Nephron (organoid): ENCODE results near the gene OR7G1.

Source experiments
- H3K27ac Mint-ChIP-seq, 3 experiments: 2 replicates each; pipeline ENCODE4 v1.8.0; 2020; ENCODE audit warnings: mixed read lengths in 3 of 3, mild to moderate bottlenecking in 2 of 3, moderate library complexity in 1 of 3
- H3K27me3 Mint-ChIP-seq: 2 replicates; pipeline ENCODE4 v1.8.0; 2021; ENCODE audit warnings: low read depth, mild to moderate bottlenecking, moderate library complexity, mixed read lengths
- H3K36me3 Mint-ChIP-seq: 2 replicates; pipeline ENCODE4 v1.8.0; 2020; ENCODE audit warnings: low read depth, mixed read lengths
- H3K4me1 Mint-ChIP-seq: 2 replicates; pipeline ENCODE4 v1.8.0; 2020; ENCODE audit warnings: mixed read lengths
- H3K4me3 Mint-ChIP-seq, 3 experiments: 2 replicates each; pipeline ENCODE4 v1.8.0; 2020; ENCODE audit warnings: mild to moderate bottlenecking in 3 of 3, mixed read lengths in 3 of 3, moderate library complexity in 2 of 3
- H3K9me3 Mint-ChIP-seq: 2 replicates; pipeline ENCODE4 v1.8.0; 2020; ENCODE audit warnings: mixed read lengths
- TF ChIP-seq, protein P1 (sequence below), 3 experiments: fragments of 200-600 bp; sonication (generic); IDR thresholded peaks; one replicate each; pipeline ENCODE4 v1.5.0; 2021; ENCODE audit warnings: antibody characterized with exemption in 3 of 3; ENCODE audit not compliant: unreplicated experiment in 3 of 3

OR7G1 gene

DNA sequence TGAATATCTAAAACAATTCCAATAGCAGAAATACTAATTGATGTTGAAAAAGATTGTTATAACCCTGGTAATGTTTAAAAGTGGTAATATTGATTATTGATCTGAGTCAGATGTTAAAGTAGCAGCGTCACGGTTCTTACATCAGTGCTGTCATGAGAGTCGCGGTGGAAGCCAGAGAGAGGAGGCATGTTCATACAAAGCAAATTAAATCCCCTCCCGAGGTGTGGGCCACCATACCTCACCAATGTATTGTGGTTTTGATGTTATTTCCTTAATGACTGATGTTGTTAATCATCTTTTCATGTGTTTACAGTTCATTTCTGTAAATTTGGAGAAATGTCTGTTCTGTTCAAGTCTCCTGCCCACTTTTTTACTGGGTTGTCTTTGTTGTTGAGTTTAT, 35.8 kb upstream of the OR7G1 start:
- Mint-ChIP-seq H3K27me3 (no peaks in the 10 kb centered on the region), H3K27ac (no peak overlapping the region), H3K4me3 (no peak overlapping the region), H3K9me3 (peaks cover 91% of the 10 kb centered on the region), H3K36me3 (peaks cover 100% of the 10 kb centered on the region), H3K4me1 (no peaks in the 10 kb centered on the region)
- TF ChIP-seq, protein P1, sequence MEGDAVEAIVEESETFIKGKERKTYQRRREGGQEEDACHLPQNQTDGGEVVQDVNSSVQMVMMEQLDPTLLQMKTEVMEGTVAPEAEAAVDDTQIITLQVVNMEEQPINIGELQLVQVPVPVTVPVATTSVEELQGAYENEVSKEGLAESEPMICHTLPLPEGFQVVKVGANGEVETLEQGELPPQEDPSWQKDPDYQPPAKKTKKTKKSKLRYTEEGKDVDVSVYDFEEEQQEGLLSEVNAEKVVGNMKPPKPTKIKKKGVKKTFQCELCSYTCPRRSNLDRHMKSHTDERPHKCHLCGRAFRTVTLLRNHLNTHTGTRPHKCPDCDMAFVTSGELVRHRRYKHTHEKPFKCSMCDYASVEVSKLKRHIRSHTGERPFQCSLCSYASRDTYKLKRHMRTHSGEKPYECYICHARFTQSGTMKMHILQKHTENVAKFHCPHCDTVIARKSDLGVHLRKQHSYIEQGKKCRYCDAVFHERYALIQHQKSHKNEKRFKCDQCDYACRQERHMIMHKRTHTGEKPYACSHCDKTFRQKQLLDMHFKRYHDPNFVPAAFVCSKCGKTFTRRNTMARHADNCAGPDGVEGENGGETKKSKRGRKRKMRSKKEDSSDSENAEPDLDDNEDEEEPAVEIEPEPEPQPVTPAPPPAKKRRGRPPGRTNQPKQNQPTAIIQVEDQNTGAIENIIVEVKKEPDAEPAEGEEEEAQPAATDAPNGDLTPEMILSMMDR (IDR thresholded peaks at IDR 0.05; ENCODE audit: unreplicated experiment in 3 of 3), result no peak

DNA sequence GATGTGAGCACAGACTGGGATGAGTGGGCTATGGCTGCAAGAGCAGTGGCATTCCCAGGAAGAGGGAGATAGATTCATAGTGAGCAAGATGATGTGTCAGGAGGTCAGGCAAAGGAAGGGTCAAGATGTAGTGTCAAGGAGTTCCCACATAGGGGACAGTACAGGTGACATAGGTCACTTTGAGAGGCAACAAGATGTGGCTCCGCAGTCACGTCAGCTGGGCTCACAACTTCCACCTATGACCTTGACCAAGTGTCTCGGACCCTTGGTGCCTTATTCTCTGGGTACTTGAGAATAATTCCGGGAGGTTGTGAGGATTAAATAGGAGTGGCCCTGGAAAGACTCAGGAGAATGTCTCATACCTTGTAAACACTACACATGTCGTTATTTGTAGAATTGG, 35.1 kb upstream of the OR7G1 start:
- H3K4me1 Mint-ChIP-seq, result no peaks in the 10 kb centered on the region
- TF ChIP-seq, protein P1 (IDR thresholded peaks at IDR 0.05; ENCODE audit: unreplicated experiment in 3 of 3), result no peak
- no peak overlapping the region for H3K27ac Mint-ChIP-seq
- H3K9me3 Mint-ChIP-seq, result peaks cover 88% of the 10 kb centered on the region
- no peak overlapping the region for H3K4me3 Mint-ChIP-seq
- H3K36me3 Mint-ChIP-seq, result peaks cover 99% of the 10 kb centered on the region
- no peaks in the 10 kb centered on the region for H3K27me3 Mint-ChIP-seq

DNA sequence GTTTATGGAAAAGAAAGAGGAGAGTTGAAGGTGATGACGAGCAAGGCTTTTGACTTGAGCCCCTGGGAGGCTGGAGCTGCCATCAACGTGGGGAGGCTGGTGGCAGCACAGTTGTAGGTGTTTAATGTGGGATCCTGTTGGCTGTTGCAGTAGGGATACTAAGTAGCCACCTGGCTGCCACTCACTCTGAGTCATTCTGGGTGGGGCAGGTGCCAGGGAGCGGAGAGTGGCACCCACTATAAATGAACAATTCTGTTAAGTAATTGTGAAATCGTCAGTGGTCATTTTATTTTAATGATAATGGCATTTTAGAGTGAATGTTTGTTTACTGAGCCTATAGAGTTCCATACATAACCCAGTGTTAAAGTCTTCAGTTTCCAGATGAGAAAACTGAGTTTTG, 34.4 kb upstream of the OR7G1 start:
- Mint-ChIP-seq H3K36me3 (peaks cover 99% of the 10 kb centered on the region), H3K4me3 (no peak overlapping the region), H3K27me3 (no peaks in the 10 kb centered on the region), H3K9me3 (peaks cover 86% of the 10 kb centered on the region), H3K27ac (no peak overlapping the region), H3K4me1 (no peaks in the 10 kb centered on the region)
- TF ChIP-seq, protein P1 (IDR thresholded peaks at IDR 0.05; ENCODE audit: unreplicated experiment in 3 of 3), result no peak

GRCh38 chr19:9148697-9149096, 33.1 kb upstream of the OR7G1 start:
- peaks cover 85% of the 10 kb centered on the region for H3K9me3 Mint-ChIP-seq
- H3K36me3 Mint-ChIP-seq, result peaks cover 99% of the 10 kb centered on the region
- H3K4me3 Mint-ChIP-seq, result no peak overlapping the region
- no peak overlapping the region for H3K27ac Mint-ChIP-seq
- no peaks in the 10 kb centered on the region for H3K4me1 Mint-ChIP-seq
- no peaks in the 10 kb centered on the region for H3K27me3 Mint-ChIP-seq
- TF ChIP-seq, protein P1 (IDR thresholded peaks at IDR 0.05; ENCODE audit: unreplicated experiment in 3 of 3), result no peak

DNA sequence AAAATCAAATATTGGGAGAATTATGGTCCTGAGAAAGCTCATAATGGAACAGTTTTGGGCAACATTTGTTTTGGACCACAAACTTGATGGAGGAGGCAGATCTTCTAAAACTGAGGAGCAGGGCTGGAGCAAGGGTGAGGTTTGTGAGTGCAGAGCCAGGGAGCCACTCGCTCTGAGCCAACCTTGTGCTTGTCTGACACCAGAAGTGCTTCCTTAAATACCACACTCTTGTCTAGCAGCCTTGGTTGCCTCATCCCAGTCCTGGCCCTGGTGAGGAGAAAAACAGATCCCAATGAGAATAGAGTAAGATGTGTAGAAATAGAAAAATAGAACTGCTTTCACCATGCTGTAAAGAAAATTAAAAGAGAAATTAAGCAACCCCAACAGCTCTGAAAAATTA, 31.3 kb upstream of the OR7G1 start:
- Mint-ChIP-seq H3K4me3 (no peak overlapping the region), H3K27ac (no peak overlapping the region), H3K9me3 (peaks cover 76% of the 10 kb centered on the region), H3K36me3 (peaks cover 97% of the 10 kb centered on the region), H3K27me3 (no peaks in the 10 kb centered on the region), H3K4me1 (peaks cover 4% of the 10 kb centered on the region)
- TF ChIP-seq, protein P1 (IDR thresholded peaks at IDR 0.05; ENCODE audit: unreplicated experiment in 3 of 3), result no peak

GRCh38 chr19:9144920-9145319, 29.4 kb upstream of the OR7G1 start:
- Mint-ChIP-seq H3K27me3 (no peaks in the 10 kb centered on the region), H3K4me1 (peaks cover 12% of the 10 kb centered on the region)

More at GRCh38 chr19:9144920-9145319, 29.4 kb upstream of the OR7G1 start:
- H3K36me3 Mint-ChIP-seq, result peaks cover 95% of the 10 kb centered on the region
- H3K4me3 Mint-ChIP-seq, result peak overlapping the region; percentile 46 to 56 (median 51)
- H3K9me3 Mint-ChIP-seq, result peaks cover 57% of the 10 kb centered on the region
- H3K27ac Mint-ChIP-seq, result no peak overlapping the region
- TF ChIP-seq, protein P1 (IDR thresholded peaks at IDR 0.05; ENCODE audit: unreplicated experiment in 3 of 3), result no peak
